Endothelial cell of umbilical vein (primary cell): Measurements from ENCODE around the gene PRKG1. TPM values are rescaled to one million over a fixed set of nuclear protein-coding genes. Genes with fewer than 3 reads are reported as not detected.

Experiments used
- BruUV-seq: library from RNA; stranded (reverse); fragments of 400-500 nt; replicated peaks from 2 replicates; lab custom pipeline; 2021; lab: Mats Ljungman, UMichigan
- CTCF ChIA-PET: fragments of 300-600, 350-600 bp; sonication (Branson Sonifier 250); formaldehyde crosslinking; loops from one replicate; lab custom pipeline; 2021; ENCODE audit warnings: antibody characterized with exemption, inconsistent platforms; lab: Charles Lee
- POLR2A ChIA-PET: fragments of 300-600, 350-600 bp; sonication (Branson Sonifier 250); formaldehyde crosslinking; loops from one replicate; lab custom pipeline; 2021; ENCODE audit warnings: antibody characterized with exemption, inconsistent platforms; lab: Charles Lee
- DNase-seq: peaks from one replicate; pipeline ENCODE4 v3.0.0-alpha.2; 2011; ENCODE audit warnings: low read depth, low spot score
- FAIRE-seq: peaks from 2 replicates; lab custom pipeline; 2011; peaks lifted over from hg19 to GRCh38; lab: Jason Lieb, UNC
- H2AFZ ChIP-seq: 2 replicates; pipeline ENCODE4 v1.6.0; 2012; ENCODE audit warnings: low read depth, low read length, control low read depth, inconsistent platforms
- H3K27ac ChIP-seq: 2 replicates; pipeline ENCODE4 v1.5.1; 2011; ENCODE audit warnings: low read depth, mild to moderate bottlenecking, control low read depth, low read length, moderate library complexity; ENCODE audit not compliant: insufficient read depth
- H3K27me3 ChIP-seq, 2 experiments: 2 replicates each; pipeline versions ENCODE4 v1.6.0 to v1.6.1; 2011; ENCODE audit warnings: low read length in 2 of 2, mixed read lengths in 1 of 2; ENCODE audit not compliant: control insufficient read depth in 2 of 2, insufficient read depth in 2 of 2
- H3K36me3 ChIP-seq, 2 experiments: 2 replicates in 1 of 2; 3 replicates in 1 of 2; pipeline ENCODE4 v1.5.1; 2011; ENCODE audit warnings: low read length in 2 of 2, mild to moderate bottlenecking in 1 of 2, moderate library complexity in 1 of 2; ENCODE audit not compliant: control insufficient read depth in 2 of 2, insufficient read depth in 2 of 2; ENCODE audit errors: extremely low read depth in 1 of 2
- H3K4me1 ChIP-seq: 3 replicates; pipeline ENCODE4 v1.5.1; 2011; ENCODE audit warnings: mild to moderate bottlenecking, low read length; ENCODE audit not compliant: control insufficient read depth, insufficient read depth; ENCODE audit errors: extremely low read depth
- H3K4me2 ChIP-seq: 2 replicates; pipeline ENCODE4 v1.6.1; 2011; ENCODE audit warnings: low read length, control low read depth, mixed read lengths; ENCODE audit not compliant: insufficient read depth
- H3K4me3 ChIP-seq, 3 experiments: fragments of 200-600 bp in 1 of 3; sonication (generic), shearing (Covaris generic) in 1 of 3; replicated peaks in 1 of 3; 2 replicates each; pipeline ENCODE4 v1.5.1; 2011 to 2016; ENCODE audit warnings: control low read depth in 3 of 3, low read length in 3 of 3, mild to moderate bottlenecking in 2 of 3, inconsistent platforms in 1 of 3, low read depth in 1 of 3, moderate library complexity in 1 of 3; ENCODE audit not compliant: insufficient read depth in 1 of 3
- H3K79me2 ChIP-seq: 2 replicates; pipeline ENCODE4 v1.6.0; 2012; ENCODE audit warnings: low read length, inconsistent platforms; ENCODE audit not compliant: control insufficient read depth, insufficient read depth
- H3K9ac ChIP-seq: replicated peaks from 2 replicates; pipeline ENCODE3; 2011; ENCODE audit warnings: low read length, control low read depth; ENCODE audit not compliant: insufficient read depth; ENCODE audit errors: extremely low read depth
- H3K9me1 ChIP-seq: replicated peaks from 3 replicates; pipeline ENCODE4 v1.6.0; 2011; ENCODE audit warnings: mild to moderate bottlenecking, low read length; ENCODE audit not compliant: control insufficient read depth, insufficient read depth; ENCODE audit errors: extremely low read depth
- H3K9me3 ChIP-seq: replicated peaks from 2 replicates; pipeline ENCODE4 v1.5.1; 2012; ENCODE audit warnings: low read length, inconsistent platforms; ENCODE audit not compliant: control insufficient read depth, insufficient read depth
- H4K20me1 ChIP-seq: replicated peaks from 2 replicates; pipeline ENCODE3; 2011; ENCODE audit warnings: mild to moderate bottlenecking, low read length; ENCODE audit not compliant: control insufficient read depth, insufficient read depth; ENCODE audit errors: extremely low read depth
- EZH2 ChIP-seq: IDR thresholded peaks from 2 replicates; pipeline ENCODE4 v1.6.1; 2012; ENCODE audit warnings: borderline replicate concordance, low read depth, mild to moderate bottlenecking, moderate library complexity, low read length, inconsistent platforms; ENCODE audit not compliant: severe bottlenecking
- FOS ChIP-seq: IDR thresholded peaks from 2 replicates; pipeline ENCODE4 v1.6.1; 2011; ENCODE audit warnings: mild to moderate bottlenecking, low read length, moderate library complexity, borderline replicate concordance; ENCODE audit not compliant: insufficient read depth
- GATA2 ChIP-seq: IDR thresholded peaks from 2 replicates; pipeline ENCODE4 v1.7.0; 2011; ENCODE audit warnings: low read depth, mild to moderate bottlenecking, moderate library complexity, mixed read lengths, low read length; ENCODE audit not compliant: insufficient read length, insufficient read depth
- JUN ChIP-seq: IDR thresholded peaks from 2 replicates; pipeline ENCODE4 v1.6.1; 2011; ENCODE audit warnings: borderline replicate concordance, low read depth; ENCODE audit not compliant: insufficient read length, insufficient read depth
- MYC ChIP-seq: IDR thresholded peaks from one replicate; pipeline ENCODE4 v1.6.1; 2011; ENCODE audit warnings: mild to moderate bottlenecking, low read depth, low read length
- POLR2A ChIP-seq: IDR thresholded peaks from 2 replicates; pipeline ENCODE4 v1.6.1; 2012; ENCODE audit warnings: low read depth, mild to moderate bottlenecking, control low read depth, low read length
- POLR2AphosphoS5 ChIP-seq: IDR thresholded peaks from 2 replicates; pipeline ENCODE4 v1.6.1; 2012; ENCODE audit warnings: low read depth, mild to moderate bottlenecking, control low read depth, low read length, moderate library complexity; ENCODE audit not compliant: insufficient read depth
- dilution Hi-C: fragments of 300-500 bp; cut with MboI; formaldehyde crosslinking; loops from one replicate; pipeline ENCODE4 v1.15.0; 2019; ENCODE audit warnings: low sequenced_read_pairs; ENCODE audit not compliant: extremely low pct_ligation_motif_present
- intact Hi-C: fragments of 100-400 bp; cut with micrococcal nuclease; formaldehyde crosslinking; loops from one replicate; pipeline ENCODE4 v1.10.0; 2022
- polyA plus RNA-seq, 4 experiments: library from polyadenylated mRNA; depleted of rRNA in 3 of 4; stranded (reverse) in 3 of 4; unstranded in 1 of 4; fragments of >200 nt; gene quantifications; 2 replicates each; pipeline versions ENCODE4 v1.2.1 to v1.2.3, GENCODE V29; 2011 to 2012; ENCODE audit warnings: missing spikeins in 1 of 4
- total RNA-seq: library from RNA; stranded (reverse); gene quantifications from 2 replicates; pipeline ENCODE4 v1.2.3, GENCODE V29; 2021
- TF ChIP-seq, protein P1 (sequence below), 2 donors: IDR thresholded peaks; 1 replicate in 1 of 2; 2 replicates in 1 of 2; pipeline ENCODE4 v1.5.1; 2011; ENCODE audit warnings: low read length in 2 of 2, mild to moderate bottlenecking in 2 of 2, moderate library complexity in 2 of 2, control low read depth in 1 of 2, inconsistent platforms in 1 of 2, low read depth in 1 of 2; ENCODE audit not compliant: insufficient read depth in 1 of 2; ENCODE audit errors: extremely low read depth in 1 of 2
- TF ChIP-seq, protein P2 (sequence below): IDR thresholded peaks from 2 replicates; pipeline ENCODE4 v1.6.1; 2011; ENCODE audit not compliant: insufficient read depth, insufficient read length

Gene PRKG1
- total and polyA plus RNA-seq, 2 donors (not counting 3 experiments of a cell fraction or from before 2014, with no cell fraction given), result 0.01 to 0.18 TPM

DNA sequence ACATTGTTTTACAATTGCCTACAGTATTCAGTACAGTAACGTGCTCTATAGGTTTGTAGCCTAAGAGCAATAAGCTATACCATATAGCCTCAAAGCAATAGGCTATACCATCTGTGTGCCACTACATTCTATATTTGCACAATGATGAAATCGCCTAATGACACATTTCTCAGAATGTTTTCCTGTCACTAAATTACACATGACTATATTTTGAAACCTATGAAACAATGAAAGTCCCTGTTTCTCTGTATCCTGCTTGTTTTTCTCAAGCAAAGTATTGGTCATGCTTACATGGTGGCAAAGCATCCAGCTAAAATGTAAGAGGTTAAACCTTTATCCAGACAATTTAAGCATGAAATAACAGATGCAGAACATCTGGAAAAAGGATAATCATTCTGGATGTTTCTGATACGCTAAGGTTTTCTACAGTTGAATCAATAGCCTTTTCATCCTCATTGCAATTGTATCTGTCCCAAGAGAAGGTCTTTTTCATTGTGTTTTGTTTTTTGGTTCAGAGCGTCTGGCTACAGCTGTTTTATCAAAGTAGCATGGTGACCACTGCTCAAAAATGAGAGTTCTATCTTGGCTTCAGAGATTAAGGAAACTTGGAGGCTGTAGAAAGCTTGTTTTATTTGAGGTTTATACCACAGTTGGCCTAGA is 543.4 kb downstream of the PRKG1 start:
- POLR2A ChIA-PET, result interaction anchor here (0.5 kb wide), 1 partner anchor 610 kb away, joined by 3 read pairs; no protein-coding TSS in a partner anchor
- no TSS peak for BruUV-seq
- no peaks in the 10 kb centered on the region for H3K79me2 ChIP-seq
- H2AFZ ChIP-seq, result no peak overlapping the region
- no peaks in the 10 kb centered on the region for H4K20me1 ChIP-seq
- intact Hi-C loops (loop anchor here (2.0 kb wide), 2 partner anchors 25 to 81 kb away; partner anchors contain the start of gene CSTF2T), dilution Hi-C loops (no loop called here)
- H3K9ac ChIP-seq, result no peak overlapping the region
- H3K27me3 ChIP-seq, result peaks cover 1 to 2% of the 10 kb centered on the region in 2 experiments
- FAIRE-seq, result no peak
- H3K9me3 ChIP-seq, result no peaks in the 10 kb centered on the region
- H3K9me1 ChIP-seq, result no peaks in the 10 kb centered on the region
- H3K4me1 ChIP-seq, result peaks cover 11% of the 10 kb centered on the region
- TF ChIP-seq EZH2, result no peak
- TF ChIP-seq JUN, result no peak
- TF ChIP-seq MYC, result no peak
- TF ChIP-seq FOS, result no peak
- TF ChIP-seq, protein P1, sequence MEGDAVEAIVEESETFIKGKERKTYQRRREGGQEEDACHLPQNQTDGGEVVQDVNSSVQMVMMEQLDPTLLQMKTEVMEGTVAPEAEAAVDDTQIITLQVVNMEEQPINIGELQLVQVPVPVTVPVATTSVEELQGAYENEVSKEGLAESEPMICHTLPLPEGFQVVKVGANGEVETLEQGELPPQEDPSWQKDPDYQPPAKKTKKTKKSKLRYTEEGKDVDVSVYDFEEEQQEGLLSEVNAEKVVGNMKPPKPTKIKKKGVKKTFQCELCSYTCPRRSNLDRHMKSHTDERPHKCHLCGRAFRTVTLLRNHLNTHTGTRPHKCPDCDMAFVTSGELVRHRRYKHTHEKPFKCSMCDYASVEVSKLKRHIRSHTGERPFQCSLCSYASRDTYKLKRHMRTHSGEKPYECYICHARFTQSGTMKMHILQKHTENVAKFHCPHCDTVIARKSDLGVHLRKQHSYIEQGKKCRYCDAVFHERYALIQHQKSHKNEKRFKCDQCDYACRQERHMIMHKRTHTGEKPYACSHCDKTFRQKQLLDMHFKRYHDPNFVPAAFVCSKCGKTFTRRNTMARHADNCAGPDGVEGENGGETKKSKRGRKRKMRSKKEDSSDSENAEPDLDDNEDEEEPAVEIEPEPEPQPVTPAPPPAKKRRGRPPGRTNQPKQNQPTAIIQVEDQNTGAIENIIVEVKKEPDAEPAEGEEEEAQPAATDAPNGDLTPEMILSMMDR (IDR thresholded peaks at IDR 0.05; ENCODE audit: extremely low read depth in 1 of 2, insufficient read depth in 1 of 2, low read depth in 1 of 2, low read length in 2 of 2), result no peak
- TF ChIP-seq, protein P2, sequence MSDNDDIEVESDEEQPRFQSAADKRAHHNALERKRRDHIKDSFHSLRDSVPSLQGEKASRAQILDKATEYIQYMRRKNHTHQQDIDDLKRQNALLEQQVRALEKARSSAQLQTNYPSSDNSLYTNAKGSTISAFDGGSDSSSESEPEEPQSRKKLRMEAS, result no peak
- no peak for TF ChIP-seq POLR2AphosphoS5
- no peak for TF ChIP-seq GATA2
- TF ChIP-seq POLR2A, result no peak
- no peak overlapping the region for H3K27ac ChIP-seq
- no peak for DNase-seq
- no peaks in the 10 kb centered on the region for H3K36me3 ChIP-seq
- H3K4me2 ChIP-seq, result no peak overlapping the region
- CTCF ChIA-PET, result interaction anchor here (0.8 to 1.7 kb wide), 2 partner anchors 19 to 26 kb away, joined by 3 to 4 read pairs; no protein-coding TSS in a partner anchor
- H3K4me3 ChIP-seq, result no peak overlapping the region
